BJ (cell line): ENCODE results near the gene MBL2. TPM values are rescaled to one million over a fixed set of nuclear protein-coding genes. Genes with fewer than 3 reads are reported as not detected.

Experiments
- CTCF ChIA-PET: fragments of 350-600 bp; formaldehyde crosslinking; extraction: SDS; loops from one replicate; lab custom pipeline; 2021; ENCODE audit warnings: antibody characterized with exemption, inconsistent platforms; lab: Yijun Ruan, JAX
- POLR2A ChIA-PET: fragments of 300-600 bp; sonication (Branson Sonifier 250); formaldehyde crosslinking; extraction: SDS; loops from one replicate; lab custom pipeline; 2021; ENCODE audit warnings: antibody characterized with exemption; lab: Charles Lee
- DNase-seq: peaks from one replicate; pipeline ENCODE4 v3.0.0-alpha.2; 2011; ENCODE audit warnings: low read depth
- H3K27me3 ChIP-seq: 2 replicates; pipeline ENCODE4 v1.6.0; 2011; ENCODE audit warnings: low read length; ENCODE audit not compliant: control insufficient read depth, insufficient read depth
- H3K36me3 ChIP-seq: 2 replicates; pipeline ENCODE4 v1.5.1; 2011; ENCODE audit warnings: low read length; ENCODE audit not compliant: control insufficient read depth, insufficient read depth
- H3K4me3 ChIP-seq: 2 replicates; pipeline ENCODE4 v1.5.1; 2011; ENCODE audit warnings: low read depth, mild to moderate bottlenecking, control low read depth, low read length
- polyA plus RNA-seq: library from polyadenylated mRNA; depleted of rRNA; stranded (reverse); fragments of >200 nt; gene quantifications from 2 replicates; pipeline ENCODE4 v1.2.3, GENCODE V29; 2011
- TF ChIP-seq, protein P1 (sequence below): IDR thresholded peaks from 2 replicates; pipeline ENCODE4 v1.5.1; 2011; ENCODE audit warnings: low read depth, mild to moderate bottlenecking, control low read depth, inconsistent platforms, low read length, moderate library complexity; ENCODE audit not compliant: insufficient read depth

MBL2 gene
- polyA plus RNA-seq, 1 experiment = not detected

DNA sequence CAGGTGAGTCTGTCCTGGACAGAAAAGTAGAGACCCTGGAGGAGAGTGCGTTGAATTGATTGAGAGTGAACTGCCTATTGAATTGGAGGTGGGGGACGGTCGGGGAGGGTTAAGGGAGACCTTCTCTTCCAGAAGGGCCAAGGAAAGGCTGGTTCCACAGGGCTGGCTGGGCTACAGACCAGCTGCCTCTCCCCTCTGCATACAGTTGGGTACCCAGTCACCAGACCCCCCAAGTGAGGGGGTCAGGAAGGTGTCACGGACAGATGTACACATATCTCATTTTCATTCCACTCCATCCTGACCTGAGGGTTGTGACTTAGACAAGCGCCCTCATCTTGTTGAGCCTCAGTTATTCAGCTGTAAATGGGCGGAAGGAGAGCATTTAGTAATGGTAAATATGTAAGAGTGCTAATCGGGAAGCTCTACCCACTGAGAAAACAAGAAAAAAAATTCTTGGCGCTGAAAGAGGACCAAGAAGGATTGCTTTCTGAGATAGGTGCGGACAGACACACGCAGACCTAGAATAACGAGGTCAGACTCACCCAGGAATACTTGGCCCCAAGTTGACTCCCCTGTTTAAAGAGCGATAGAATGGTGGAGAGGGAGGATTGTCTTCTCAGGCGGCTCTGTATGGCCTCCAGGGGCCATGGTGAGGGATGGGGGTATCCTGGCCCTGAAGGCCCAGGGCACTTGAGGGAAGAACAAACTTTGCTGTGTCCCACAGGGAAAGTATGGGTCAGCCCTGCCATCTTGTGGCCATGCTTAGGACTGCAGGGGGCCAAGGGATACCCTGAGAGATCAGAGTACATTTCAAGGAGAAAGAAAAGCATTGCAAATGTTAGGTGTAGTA, 7.2 kb upstream of the MBL2 start:
- Histone ChIP-seq H3K27me3 (peaks cover 1% of the 10 kb centered on the region; the same call in 1 of the 2 replicates), H3K36me3 (no peaks in the 10 kb centered on the region), H3K4me3 (no peak overlapping the region)
- TF ChIP-seq, protein P1, sequence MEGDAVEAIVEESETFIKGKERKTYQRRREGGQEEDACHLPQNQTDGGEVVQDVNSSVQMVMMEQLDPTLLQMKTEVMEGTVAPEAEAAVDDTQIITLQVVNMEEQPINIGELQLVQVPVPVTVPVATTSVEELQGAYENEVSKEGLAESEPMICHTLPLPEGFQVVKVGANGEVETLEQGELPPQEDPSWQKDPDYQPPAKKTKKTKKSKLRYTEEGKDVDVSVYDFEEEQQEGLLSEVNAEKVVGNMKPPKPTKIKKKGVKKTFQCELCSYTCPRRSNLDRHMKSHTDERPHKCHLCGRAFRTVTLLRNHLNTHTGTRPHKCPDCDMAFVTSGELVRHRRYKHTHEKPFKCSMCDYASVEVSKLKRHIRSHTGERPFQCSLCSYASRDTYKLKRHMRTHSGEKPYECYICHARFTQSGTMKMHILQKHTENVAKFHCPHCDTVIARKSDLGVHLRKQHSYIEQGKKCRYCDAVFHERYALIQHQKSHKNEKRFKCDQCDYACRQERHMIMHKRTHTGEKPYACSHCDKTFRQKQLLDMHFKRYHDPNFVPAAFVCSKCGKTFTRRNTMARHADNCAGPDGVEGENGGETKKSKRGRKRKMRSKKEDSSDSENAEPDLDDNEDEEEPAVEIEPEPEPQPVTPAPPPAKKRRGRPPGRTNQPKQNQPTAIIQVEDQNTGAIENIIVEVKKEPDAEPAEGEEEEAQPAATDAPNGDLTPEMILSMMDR = peak; percentile 98
- CTCF ChIA-PET = interaction anchor here (0.6 to 10.1 kb wide), 32 partner anchors 8 to 527 kb away, joined by 3 to 336 read pairs (median 4); partner anchors contain the start of gene MBL2
- DNase-seq = no peak
- POLR2A ChIA-PET = interaction anchor here (0.6 kb wide), 1 partner anchor 461 kb away, joined by 3 read pairs; no protein-coding TSS in a partner anchor

DNA sequence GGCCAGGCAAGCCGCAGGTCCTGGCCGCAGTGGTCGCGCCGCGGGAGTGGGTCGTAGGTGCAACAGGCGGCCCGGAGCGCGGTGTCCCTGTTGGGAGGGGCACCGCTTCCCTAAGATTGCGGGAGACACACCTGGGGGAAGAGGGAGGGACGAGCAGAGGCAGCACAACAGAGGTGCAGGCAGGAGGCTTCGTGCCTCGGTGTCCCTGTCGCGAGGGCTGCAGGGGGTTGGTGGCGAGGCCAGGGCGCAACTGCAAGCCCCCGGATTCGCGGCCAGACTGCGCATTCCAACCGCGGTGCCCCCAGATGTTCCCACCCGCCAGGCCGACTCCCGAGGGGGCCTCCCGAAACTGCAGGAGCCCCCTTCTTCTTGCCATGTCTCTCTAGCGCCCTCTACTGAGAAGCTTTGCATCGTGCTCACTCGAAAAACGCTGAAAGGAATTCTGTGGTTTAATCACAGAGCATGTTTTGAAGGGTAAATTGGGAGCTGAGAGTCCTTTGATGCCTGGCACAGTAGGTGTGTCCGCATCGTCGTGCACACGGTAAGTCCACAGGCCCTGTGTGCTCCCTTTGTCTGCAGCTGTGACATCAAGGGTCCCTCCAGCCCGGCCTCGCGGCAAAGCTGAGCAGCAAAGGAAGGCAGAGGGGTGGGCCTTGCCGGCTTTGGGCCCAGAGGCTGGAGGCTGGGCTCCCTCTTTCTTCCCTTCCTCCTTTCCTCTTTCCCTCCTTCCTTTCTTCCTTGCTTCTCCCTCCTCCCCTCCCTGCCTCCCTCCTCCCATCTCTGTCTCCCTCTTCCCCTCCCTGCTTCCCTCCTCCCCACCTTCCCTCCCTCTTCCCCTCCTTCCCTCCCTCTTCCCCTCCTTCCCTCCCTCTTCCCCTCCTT, 6.2 kb upstream of the MBL2 start:
- H3K4me3 ChIP-seq = peak overlapping the region; percentile 28
- peaks cover 1% of the 10 kb centered on the region; the same call in 1 of the 2 replicates for H3K27me3 ChIP-seq
- no peaks in the 10 kb centered on the region for H3K36me3 ChIP-seq
- TF ChIP-seq, protein P1 = peak; percentile 89
- POLR2A ChIA-PET = no interaction called here
- DNase-seq = no peak
- CTCF ChIA-PET = interaction anchor here (0.6 to 10.1 kb wide), 24 partner anchors 9 to 526 kb away, joined by 3 to 336 read pairs (median 6); no protein-coding TSS in a partner anchor

DNA sequence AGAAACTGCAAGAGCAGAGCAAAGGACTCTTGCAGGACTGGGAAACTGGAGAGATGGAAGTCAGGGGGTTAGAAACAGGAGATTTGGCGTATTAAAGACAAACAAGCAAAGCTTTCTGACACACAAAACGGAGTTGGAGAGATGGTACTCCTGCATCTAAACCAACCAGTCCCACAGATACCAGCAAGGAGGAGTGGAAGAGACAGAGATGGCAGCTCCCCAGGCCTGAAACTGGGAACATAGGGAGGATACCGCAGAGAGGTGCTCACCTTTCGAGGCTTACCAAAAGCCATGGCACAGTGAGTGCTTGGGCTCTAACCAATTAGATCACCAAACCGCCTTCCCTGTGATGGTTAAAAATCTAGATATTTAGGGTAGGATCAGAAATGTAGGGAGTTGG, 4.8 kb upstream of the MBL2 start:
- CTCF ChIA-PET = interaction anchor here (0.8 to 10.1 kb wide), 11 partner anchors 8 to 207 kb away, joined by 3 to 336 read pairs (median 12); no protein-coding TSS in a partner anchor
- POLR2A ChIA-PET = no interaction called here
- Histone ChIP-seq H3K36me3 (no peaks in the 10 kb centered on the region), H3K4me3 (no peak overlapping the region), H3K27me3 (peaks cover 1% of the 10 kb centered on the region; the same call in 1 of the 2 replicates)
- DNase-seq = no peak
- TF ChIP-seq, protein P1 = no peak

DNA sequence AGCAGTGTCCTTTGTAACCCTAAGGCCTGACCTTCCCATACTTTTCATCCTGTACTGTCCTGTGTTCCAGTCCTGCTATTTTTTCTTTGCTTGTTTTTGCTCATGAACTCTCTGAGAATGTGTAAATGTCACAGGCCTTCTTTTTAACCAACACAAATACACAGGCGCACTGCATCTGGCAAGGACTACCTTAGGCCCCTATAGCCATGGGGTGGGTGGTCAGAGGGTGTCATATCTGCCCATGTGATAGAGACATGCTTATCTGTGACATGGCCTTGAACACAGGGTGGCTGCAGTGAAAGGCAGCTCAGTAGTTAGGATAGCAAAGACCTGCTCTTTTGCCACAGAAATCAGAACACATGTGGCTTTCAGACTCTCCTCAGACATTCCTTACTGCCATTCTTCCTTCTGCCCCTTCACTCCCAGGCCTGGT, 3.9 kb upstream of the MBL2 start:
- no peak for DNase-seq
- TF ChIP-seq, protein P1 = no peak
- no peaks in the 10 kb centered on the region for H3K36me3 ChIP-seq
- POLR2A ChIA-PET = no interaction called here
- CTCF ChIA-PET = interaction anchor here (1.7 to 10.1 kb wide), 2 partner anchors 15 to 32 kb away, joined by 4 to 336 read pairs; no protein-coding TSS in a partner anchor
- no peak overlapping the region for H3K4me3 ChIP-seq
- peaks cover 1% of the 10 kb centered on the region; the same call in 1 of the 2 replicates for H3K27me3 ChIP-seq
